COLO829 (cell line): ENCODE results near the gene SOAT2.
"Not testable (repeated sequence)": the region's sequence is repeated elsewhere in the genome, so short reads cannot be mapped to it uniquely, and the experiment has no call there.

ENCODE experiments used
- DNase-seq: peaks from one replicate; pipeline ENCODE4 v3.0.0; 2012; ENCODE audit warnings: low spot score

The SOAT2 gene

DNA sequence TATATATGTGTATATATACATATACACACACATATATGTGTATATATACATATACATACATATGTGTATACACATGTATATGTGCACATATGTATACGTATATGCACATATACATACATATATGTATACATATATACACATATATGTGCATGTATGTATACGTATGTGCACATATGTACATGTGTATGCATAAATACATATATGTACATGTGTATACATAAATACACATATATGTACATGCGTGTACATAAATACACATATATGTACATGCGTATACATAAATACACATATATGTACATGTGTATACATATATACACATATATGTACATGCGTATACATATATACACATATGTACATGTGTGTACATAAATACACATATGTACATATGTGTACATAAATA, 43.9 kb downstream of the SOAT2 start:
- DNase-seq = no peak

DNA sequence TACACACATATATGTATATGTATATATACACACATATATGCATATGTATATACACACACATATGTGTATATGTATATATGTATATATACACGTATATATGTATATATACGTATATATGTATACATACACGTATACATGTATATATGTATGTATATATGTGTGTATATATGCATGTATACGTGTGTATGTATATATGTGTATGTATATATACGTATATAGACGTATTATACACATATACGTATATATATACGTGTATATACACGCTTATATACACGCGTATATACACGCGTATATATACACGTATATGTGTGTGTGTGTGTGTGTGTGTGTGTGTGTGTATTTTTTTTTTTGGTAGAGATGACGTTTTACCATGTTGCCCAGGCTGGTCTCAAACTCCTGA, 44.4 kb downstream of the SOAT2 start:
- no peak for DNase-seq

DNA sequence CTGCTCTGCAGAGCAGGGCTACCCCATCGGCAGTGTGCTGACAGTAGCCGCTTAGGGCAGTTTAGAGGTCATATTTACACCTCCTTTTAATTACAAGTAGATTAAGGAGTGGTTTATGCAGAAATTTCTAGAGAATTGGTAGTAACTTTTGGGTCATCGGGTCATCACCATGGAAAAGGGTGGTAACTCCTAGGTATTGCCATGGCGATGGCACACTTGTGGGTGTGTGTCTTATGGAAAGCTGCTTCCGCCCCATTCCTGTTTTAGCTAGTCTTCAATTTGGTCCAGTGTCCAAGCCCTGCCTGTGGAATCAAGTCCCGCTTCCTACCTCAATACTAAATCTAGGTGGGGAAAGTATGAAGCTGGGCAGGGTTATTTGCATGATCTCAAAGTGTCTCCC, 47.8 kb downstream of the SOAT2 start:
- no peak for DNase-seq

DNA sequence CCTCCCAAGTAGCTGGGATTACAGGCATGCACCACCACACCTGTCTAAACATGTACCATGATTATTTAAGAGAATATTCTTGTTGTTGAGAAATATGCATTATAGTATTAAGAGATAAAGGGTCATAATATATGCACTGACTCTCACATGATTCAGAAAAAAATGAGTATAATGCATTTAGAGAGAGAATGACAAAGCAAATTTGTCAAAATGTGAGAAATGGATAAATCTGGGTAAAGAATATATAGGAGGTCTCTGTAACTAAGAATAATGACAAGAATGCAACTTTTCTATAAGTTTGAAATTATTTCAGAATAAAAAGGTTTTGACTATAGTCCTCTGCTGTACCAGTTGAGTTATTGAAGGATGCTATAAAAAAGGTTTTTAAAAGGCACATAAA, 49.1 kb downstream of the SOAT2 start:
- DNase-seq = no peak

DNA sequence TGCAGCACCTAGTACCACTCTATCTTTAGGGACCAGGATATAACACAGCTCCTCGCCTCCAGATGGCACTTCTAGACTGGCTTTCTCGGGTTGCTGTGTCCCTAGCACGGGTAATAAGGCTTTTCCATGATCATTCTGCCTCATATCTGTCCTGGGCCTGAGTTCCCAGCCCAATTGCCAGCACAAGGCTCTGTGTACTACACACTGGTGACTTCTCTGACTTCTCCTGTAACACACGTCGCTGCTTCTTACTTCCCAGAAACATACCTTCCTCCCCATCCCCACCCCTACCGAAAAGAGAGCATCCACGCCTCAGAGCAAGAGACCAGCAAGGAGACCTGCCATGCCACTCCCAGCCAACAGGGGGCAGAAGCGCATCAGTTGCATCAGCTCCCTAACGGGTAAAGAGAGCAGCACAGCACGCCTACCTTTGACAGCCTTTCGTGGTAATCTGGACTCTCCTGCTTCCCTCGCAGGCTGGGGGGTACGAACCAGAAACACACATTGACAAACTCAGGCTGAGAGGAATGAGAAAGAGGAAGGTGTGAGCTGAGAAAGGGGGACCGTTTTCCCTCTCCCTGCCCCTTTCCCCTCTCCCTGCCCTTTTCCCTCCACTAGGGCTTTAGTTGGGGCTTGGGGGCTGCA, 56.0 kb downstream of the SOAT2 start:
- DNase-seq = peak; percentile 91

DNA sequence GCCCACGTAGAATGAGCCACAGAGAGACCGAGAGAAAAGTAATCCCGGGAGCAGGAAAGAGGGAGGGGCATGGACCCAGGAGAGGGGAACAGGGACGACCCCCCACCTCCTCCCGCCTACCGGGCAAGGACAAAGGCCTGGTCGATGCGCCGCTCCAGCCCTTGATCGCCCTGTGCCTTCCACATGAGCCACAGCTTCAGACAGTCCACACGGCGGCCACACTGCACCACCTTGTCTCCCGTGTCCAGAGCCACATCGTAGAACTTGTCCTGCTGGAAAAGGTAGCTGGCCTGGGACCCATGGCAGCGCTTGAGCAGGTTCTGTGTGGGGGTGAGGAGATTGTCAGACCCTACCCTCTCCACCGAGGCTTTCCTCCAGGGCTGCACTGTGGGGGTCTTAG, 56.7 kb downstream of the SOAT2 start:
- DNase-seq = no peak

DNA sequence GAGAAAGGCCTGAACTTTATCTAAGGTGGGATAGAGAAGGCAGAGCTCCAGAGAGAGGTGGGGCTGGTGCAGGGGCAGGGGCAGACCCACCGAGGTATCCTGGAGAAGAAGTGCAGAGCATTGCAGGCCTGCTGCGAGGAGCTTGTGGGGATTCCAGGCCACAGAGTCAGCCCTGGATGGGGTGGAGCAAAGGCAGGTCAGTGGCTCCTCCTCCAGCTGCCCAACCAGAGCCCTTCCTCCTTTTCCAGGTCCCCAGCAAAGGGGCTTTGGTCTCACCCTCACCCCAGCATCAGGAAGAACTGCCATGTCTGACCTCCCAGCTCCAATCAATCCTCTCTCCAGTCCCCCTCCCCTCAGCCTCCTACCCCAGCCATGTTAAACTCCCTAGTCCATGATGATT, 57.4 kb downstream of the SOAT2 start:
- DNase-seq = no peak

DNA sequence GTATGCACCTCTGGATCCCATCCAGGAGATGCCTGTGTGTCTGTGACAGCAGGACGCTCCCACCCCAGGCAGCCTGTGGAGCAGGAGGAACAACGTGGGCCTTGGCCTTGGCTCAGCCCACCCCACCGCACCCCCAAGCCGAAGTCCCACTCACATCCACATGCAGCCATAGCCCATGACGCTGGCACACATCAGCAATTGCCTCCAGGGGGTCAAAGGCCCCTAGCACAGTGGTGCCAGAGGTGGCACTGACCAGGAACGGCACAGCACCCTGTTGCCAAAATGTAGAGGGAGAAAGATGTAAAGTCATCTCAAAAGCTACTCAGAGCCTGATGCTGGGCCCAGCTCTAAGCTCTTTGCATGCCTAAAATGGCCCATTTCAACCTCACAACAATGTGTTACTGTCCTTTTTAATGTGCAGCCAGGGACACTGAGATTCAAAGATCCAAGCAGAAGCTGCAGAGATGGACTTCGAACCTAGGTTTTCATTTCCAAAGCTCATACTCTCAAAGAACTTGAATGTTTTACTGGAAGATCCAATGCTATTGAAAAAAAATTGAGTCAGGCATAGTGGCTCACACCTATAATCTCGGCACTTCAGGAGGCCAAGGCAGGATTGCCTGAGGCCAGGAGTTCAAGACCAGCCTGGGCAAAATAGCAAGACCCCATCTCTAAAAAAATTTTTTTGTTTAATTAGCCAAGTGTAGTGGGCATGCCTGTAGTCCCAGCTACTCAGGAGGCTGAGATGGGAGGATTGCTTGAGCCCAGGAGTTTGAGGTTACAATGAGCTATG, 58.0 kb downstream of the SOAT2 start:
- DNase-seq = no peak

DNA sequence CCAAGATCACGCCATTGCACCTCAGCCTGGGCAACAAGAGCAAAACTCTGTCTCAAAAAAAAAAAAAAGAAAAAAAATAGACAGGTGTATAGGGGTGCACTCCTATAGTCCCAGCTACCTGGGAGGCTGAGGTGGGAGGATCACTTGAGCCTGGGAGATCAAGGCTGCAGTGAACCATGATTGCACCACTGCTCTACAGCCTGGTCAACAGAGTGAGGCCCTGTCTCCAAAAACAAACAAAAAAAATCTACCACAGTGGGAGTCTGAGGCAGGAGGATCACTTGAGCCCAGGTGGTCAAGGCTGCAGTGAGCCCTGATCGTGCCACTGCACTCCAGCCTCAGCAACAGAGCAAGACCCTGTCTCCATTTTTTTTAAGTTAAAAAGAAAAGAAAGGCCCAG, 59.7 kb downstream of the SOAT2 start:
- DNase-seq = not testable (repeated sequence)

DNA sequence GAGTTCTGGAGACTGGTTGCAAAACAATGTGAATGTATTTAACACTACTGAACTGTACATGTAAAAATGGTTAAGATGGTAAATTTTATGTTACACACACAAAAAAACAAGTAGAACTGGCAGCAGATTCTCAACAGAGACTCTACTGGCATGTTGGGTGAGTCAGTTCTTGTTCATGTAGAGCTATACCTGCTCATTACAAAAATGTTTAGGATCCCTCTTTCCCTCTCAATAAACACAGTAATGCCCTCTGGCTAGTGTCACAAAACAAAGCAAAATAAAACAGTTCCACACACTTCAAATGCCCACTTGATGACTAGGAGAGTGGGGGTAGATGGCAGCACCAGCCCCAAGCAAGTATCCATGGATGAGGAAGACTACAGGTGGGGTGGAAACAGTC, 63.6 kb downstream of the SOAT2 start:
- no peak for DNase-seq

DNA sequence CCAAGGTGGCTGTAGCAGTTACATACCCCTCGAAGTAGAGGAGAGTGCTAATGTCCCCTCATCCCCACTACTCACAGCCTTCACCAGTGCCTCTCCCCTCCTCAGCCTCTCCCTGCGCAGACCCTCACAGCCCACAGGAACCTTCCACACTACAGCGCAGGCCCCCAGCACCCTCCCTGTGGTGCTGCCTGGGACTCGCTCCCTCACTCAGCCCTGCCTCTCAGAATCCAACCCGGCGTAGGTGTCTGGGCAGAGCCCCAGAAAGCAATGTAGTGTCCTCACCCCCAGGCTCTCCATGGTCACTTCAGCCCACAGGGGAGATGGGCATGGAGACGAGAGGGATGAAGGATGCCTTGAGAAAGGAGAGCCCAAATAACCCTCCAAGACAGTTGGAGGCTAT, 66.4 kb downstream of the SOAT2 start:
- DNase-seq = no peak

DNA sequence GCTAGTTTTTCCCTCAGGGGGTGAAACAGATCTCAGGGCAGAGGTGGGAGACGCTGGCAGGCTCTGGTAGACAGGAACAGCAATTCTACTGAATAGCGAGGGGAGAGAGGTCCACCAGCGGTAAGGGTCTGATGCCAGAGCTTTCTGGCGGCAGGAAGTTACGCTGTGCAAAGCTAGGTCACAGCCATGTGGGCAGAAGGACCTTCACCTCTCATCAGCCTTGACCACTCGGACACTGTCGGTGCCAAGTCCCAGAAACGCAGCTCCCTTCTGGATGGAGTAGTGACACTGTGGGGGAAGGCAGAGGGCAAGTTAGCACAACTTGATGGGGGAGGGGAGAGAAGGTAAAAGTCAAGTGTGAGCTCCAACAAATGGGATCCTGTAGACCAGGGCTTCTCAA, 66.9 kb downstream of the SOAT2 start:
- no peak for DNase-seq

DNA sequence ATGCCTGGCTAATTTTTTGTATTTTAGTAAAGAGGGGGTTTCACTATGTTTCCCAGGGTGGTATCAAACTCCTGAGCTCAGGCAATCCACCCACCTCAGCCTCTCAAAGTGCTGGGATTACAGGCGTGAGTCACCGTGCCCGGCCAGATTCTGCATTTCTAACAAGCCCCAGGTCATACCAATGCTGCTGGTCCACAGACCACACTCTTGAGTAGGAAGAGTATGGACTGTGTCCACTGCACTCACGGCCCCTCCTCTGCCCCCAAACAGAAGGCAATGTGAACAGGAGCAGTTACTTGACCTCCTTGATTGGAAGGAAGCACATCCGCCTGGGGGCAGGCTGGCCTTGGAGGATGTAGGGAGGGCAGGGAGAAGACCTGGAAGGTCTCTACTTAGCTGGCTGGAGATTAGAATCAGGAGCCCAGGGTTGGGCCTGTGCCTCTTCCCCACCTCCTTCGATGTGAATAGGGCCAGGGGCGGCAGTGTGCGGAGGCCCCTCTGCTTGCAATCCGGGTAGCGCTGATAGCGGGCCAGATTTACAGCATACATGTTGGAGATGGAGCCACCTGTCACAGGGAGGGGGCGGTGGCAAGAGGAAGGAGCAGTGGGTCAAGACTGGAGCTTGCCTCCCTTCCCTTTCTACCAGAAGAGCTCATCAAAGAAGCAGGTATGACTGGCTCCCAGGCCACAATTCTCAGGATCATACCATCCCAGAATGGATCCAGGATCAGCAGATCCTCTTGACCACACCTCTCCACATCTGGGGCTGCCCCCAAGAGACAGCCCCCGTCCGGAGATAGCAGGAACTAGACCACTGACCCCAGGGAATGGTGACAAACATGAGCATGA, 67.8 kb downstream of the SOAT2 start:
- DNase-seq = no peak

DNA sequence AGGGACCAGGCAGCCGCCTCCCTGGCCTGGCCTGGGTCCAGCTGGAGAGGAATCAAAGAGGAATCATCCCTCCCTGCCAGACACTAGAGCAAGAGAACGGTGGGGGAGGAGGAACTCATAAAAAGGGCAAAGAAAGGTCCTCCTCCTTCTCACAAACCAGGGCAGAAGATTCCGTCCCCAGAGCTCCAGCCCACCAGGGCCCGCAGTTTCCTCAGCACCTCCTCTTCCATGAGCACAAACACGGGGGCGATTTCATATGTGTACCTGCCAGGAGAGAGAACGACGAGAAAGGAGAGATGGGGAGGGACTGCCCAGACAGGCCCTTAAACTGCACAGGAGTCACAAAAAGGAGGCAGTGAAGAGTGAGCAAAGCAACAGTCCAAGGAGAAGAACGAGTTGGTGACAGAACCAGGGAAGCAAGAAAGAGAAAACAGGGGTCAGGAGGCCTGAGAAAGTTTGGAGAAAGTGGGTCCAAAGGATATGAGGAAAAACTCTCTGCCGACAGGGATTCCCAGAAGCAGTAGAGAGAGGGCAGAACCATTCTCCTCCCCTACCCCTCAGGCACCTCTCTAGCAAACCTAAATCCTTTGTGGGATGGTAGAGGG, 68.5 kb downstream of the SOAT2 start:
- no peak for DNase-seq

DNA sequence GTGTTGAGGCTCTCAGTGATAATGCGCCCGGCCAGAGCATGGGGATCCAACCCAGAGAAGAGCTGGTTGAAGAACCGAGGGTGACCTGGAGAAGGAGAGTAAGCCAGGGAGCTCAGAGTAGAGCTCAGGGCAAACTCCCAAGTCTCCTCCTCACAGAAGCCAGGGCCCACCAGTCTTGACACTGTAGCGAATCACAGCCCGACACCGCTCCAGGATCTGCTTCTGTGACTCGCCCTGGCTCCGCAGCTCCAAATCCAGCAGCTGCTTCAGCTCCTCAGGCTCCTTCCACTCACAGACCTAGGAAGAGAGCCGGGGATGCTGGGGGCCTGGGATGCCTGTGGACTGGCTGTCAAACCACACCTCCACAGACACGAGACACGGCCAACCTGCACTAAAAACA, 69.1 kb downstream of the SOAT2 start:
- no peak for DNase-seq

DNA sequence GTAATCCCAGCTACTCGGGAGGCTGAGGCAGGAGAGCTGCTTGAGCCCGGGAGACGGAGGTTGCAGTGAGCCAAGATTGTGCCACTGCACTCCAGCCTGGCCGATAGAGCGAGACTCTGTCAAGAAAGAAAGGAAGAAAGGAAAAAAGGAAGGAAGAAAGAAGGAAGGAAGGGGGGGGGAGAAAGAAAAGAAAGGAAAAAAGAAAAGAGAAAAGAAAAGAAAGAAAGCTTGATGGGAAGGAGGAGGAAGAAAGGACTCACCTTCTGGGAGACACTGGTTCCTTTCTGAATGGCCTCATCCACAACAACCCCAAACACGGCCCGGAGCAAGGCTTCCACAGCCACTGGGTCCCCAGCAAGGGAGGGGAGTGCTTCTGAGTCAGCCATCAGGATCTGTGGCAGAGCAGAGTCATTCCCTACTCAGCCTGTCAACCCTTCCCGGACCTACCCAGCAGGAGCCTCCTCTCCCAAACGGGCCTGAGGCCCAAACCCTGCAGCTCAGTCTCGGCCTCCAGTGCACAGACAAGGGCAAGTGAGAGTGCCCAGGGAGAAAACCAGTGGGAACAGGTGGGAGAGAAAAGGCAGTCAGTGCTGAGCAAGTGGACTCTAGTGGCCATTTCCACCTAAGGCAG, 69.9 kb downstream of the SOAT2 start:
- DNase-seq = no peak
